LNCaP clone FGC (cell line): ENCODE results near the gene CD200R1.

ENCODE experiments used
- DNase-seq: peaks from one replicate; pipeline ENCODE4 v3.0.0-alpha.2; 2011; ENCODE audit warnings: low read depth
- H3K4me3 ChIP-seq: 2 replicates; pipeline ENCODE4 v1.5.1; 2011; ENCODE audit warnings: mild to moderate bottlenecking, low read depth, low read length, control low read depth
- TF ChIP-seq, protein P1 (sequence below): IDR thresholded peaks from 2 replicates; pipeline ENCODE4 v1.5.1; 2012; ENCODE audit warnings: mild to moderate bottlenecking; ENCODE audit not compliant: control insufficient read depth, insufficient read depth; ENCODE audit errors: extremely low read depth

Gene CD200R1

DNA sequence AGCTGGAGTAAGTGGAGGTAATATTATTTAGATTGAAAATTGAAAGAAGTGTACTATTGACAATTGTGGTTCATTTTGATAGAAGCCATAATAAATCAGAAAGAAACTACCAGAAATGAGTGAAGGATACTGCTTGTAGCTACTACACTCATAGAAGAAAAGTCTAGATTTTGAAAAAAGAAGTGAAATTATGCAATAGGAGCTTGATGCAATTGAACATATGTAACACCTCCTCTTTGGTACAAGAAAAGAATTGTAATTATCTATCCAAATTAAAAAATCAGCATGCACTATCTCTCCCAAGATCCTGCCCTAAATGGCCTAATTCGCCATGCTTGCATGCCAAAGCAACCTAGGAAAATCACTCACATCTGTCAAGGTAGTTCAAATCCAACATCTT lies 77.1 kb downstream of the CD200R1 start:
- DNase-seq = no peak
- no peak overlapping the region for H3K4me3 ChIP-seq
- TF ChIP-seq, protein P1, sequence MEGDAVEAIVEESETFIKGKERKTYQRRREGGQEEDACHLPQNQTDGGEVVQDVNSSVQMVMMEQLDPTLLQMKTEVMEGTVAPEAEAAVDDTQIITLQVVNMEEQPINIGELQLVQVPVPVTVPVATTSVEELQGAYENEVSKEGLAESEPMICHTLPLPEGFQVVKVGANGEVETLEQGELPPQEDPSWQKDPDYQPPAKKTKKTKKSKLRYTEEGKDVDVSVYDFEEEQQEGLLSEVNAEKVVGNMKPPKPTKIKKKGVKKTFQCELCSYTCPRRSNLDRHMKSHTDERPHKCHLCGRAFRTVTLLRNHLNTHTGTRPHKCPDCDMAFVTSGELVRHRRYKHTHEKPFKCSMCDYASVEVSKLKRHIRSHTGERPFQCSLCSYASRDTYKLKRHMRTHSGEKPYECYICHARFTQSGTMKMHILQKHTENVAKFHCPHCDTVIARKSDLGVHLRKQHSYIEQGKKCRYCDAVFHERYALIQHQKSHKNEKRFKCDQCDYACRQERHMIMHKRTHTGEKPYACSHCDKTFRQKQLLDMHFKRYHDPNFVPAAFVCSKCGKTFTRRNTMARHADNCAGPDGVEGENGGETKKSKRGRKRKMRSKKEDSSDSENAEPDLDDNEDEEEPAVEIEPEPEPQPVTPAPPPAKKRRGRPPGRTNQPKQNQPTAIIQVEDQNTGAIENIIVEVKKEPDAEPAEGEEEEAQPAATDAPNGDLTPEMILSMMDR = no peak

DNA sequence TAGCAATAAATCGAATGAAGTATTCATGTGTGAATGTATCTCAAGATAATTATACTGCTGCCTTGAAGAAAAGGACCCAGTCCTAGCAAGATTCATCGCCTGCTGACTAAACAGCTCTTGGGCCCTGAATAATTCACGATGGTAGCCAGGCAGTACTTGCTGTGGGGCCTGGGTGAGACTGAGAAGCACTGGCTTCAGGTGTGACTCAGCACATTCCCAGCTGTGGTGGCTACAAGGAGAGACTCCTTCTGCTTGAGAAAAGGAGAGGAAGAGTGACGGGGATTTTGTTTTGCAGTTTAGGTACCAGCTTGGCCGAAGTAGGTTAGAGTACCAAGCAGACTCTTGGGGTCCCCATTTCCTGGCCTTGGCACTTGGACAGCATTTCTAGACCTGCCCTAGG lies 80.6 kb downstream of the CD200R1 start:
- no peak overlapping the region for H3K4me3 ChIP-seq
- TF ChIP-seq, protein P1 = no peak
- no peak for DNase-seq

DNA sequence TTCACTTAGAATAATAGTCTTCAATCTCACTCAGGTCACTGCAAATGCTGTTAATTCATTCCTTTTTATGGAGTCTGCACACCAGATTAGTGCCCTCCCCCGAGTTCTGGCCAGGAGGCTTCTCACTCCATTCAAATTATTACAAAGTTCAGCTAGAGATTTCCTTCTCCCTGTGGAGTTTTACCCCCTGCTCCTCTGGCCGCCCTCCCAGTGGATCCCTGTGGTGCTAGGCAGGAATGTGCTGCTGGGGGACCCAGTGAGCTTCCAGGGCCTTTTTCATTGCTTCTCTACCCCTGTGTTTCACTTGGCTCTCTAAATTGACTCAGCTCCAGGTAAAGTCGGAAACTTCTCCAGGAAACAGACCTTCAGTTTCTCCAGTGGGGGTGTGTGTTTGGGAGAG lies 85.5 kb downstream of the CD200R1 start:
- TF ChIP-seq, protein P1 = no peak
- no peak overlapping the region for H3K4me3 ChIP-seq
- DNase-seq = no peak

DNA sequence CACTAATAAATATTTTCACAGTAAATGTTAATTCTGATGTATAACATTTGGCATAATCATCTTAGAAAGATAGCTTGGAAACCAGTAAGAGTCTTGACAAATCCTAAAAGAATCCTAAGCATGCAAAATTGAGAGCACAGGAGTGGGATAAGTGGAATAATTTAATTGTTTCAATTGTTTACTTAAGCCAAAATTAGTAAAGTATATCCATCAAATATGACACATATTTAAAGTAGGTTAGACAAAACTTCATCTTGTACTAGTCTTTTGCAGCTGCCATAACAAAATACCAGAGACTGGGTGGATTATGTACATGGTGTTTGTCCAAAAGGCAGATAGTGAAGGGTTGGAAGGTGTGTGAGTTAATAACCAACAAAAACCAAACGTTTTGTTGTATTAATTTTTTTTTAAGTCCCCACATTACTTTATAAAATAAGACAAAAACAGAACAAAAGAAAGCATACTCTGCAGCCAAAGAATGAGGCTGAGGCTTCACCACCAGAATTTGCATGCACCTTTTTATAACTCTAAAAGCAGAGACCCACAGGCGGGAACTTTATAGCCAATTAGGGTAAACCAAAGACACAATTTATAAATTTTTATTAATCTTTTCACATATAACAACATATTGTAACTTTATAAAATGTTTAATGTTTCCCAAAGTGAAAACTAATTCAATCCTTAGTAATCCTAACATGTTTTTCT lies 86.4 kb downstream of the CD200R1 start:
- H3K4me3 ChIP-seq = no peak overlapping the region
- no peak for DNase-seq
- TF ChIP-seq, protein P1 = no peak

DNA sequence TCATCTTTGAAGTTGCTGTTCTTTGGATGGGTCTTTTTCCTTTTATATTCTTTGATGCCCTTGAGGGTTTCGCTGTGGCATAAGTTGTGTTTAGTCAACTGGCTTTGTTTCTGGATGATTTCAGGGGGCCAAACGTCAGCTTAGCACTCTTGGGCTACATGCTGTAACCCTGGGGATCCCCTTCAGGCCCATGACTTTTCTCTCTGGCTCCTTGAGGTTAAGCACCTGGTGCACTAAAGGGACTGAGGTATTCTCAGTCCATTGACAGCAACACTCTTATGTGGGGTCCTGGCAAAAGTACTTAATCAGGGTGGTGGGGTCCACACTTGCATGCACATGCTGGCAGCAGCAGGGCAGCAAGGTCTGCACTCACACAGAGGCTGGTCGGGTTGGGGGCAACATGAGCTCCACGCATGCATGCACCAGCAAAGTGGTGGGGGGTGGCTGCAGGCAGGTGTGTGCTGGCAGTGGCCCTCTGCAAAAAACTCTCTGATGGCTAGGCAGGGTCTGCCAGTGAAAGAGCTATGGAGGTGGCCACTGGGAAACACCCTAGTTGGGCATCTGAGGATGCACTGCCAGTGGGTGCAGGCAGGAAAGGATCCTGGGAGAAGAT lies 90.1 kb downstream of the CD200R1 start:
- DNase-seq = no peak
- H3K4me3 ChIP-seq = no peak overlapping the region
- TF ChIP-seq, protein P1 = no peak

DNA sequence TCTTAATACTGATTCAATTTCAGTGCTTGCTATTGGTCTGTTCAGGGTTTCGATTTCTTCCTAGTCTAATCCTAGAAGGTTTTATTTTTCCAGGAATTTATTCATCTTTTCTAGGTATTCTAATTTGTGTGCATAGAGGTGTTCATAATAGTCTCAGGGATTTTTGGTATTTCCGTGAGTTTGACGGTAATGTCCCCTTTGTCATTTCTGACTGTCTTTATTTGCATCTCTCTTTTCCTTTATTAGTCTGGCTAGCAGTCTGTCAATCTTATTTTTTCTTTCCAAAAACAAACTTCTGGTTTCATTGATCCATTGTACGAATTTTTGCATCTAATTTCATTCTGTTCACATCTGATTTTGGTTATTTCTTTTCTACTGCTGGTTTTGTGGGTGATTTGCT lies 93.0 kb downstream of the CD200R1 start:
- TF ChIP-seq, protein P1 = no peak
- no peak overlapping the region for H3K4me3 ChIP-seq
- no peak for DNase-seq

DNA sequence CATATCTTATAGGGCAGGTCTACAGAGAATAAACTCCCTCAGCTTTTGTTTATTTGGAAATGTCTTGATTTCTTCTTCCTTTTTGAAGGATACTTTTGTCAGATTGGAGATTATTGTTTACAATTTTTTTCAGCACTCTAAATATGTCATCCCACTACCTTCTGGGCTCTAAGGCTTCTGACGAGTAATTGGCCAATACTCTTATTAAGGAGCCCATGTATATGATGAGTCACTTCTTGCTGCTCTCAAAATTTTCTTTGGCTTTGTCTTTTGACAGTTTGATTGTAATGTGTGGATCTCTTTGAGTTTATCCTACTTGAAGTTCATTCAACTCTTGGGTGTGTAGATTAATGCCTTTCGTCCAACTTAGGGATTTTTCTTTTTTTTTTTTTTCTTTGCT lies 99.3 kb downstream of the CD200R1 start:
- TF ChIP-seq, protein P1 = no peak
- no peak for DNase-seq
- no peak overlapping the region for H3K4me3 ChIP-seq
